Skeletal muscle satellite cell (primary cell): ENCODE measurements around the gene ITM2B.

Experiments
- H3K27me3 ChIP-seq: 2 replicates; pipeline ENCODE4 v1.7.0; 2013; ENCODE audit warnings: low read length; ENCODE audit not compliant: control insufficient read depth, insufficient read depth
- H3K36me3 ChIP-seq: 2 replicates; pipeline ENCODE4 v1.7.0; 2013; ENCODE audit warnings: mild to moderate bottlenecking, control low read depth, low read length; ENCODE audit not compliant: insufficient read depth
- H3K4me1 ChIP-seq: 2 replicates; pipeline ENCODE4 v1.7.0; 2013; ENCODE audit warnings: low read length; ENCODE audit not compliant: control insufficient read depth, insufficient read depth
- H3K4me2 ChIP-seq: 2 replicates; pipeline ENCODE4 v1.7.0; 2013; ENCODE audit warnings: mild to moderate bottlenecking, low read length
- H3K4me3 ChIP-seq: 2 replicates; pipeline ENCODE4 v1.7.0; 2013; ENCODE audit warnings: low read length
- H3K9ac ChIP-seq: 2 replicates; pipeline ENCODE4 v1.7.0; 2013; ENCODE audit warnings: mild to moderate bottlenecking, low read depth, low read length, moderate library complexity
- H3K9me3 ChIP-seq: replicated peaks from 2 replicates; pipeline ENCODE4 v1.7.0; 2013; ENCODE audit warnings: mild to moderate bottlenecking, control low read depth, low read length

The ITM2B gene

GRCh38 chr13:48317511-48318376 lies 84.7 kb downstream of the ITM2B start:
- H3K27me3 ChIP-seq, result no peaks in the 10 kb centered on the region
- no peaks in the 10 kb centered on the region for H3K9me3 ChIP-seq
- H3K4me1 ChIP-seq, result no peaks in the 10 kb centered on the region
- peaks cover 35% of the 10 kb centered on the region for H3K36me3 ChIP-seq
- no peak overlapping the region for H3K9ac ChIP-seq
- H3K4me3 ChIP-seq, result no peak overlapping the region
- no peak overlapping the region for H3K4me2 ChIP-seq

- H3K4me2 ChIP-seq, result no peak overlapping the region
- H3K9me3 ChIP-seq, result no peaks in the 10 kb centered on the region
- no peak overlapping the region for H3K4me3 ChIP-seq
- no peak overlapping the region for H3K9ac ChIP-seq
- H3K36me3 ChIP-seq, result peaks cover 35% of the 10 kb centered on the region
- no peaks in the 10 kb centered on the region for H3K27me3 ChIP-seq
- no peaks in the 10 kb centered on the region for H3K4me1 ChIP-seq
Measured at GRCh38 chr13:48318377-48318811, 85.4 kb downstream of the ITM2B start.

- no peak overlapping the region for H3K9ac ChIP-seq
- H3K36me3 ChIP-seq, result peaks cover 35% of the 10 kb centered on the region
- no peak overlapping the region for H3K4me2 ChIP-seq
- no peaks in the 10 kb centered on the region for H3K27me3 ChIP-seq
- H3K9me3 ChIP-seq, result no peaks in the 10 kb centered on the region
- no peak overlapping the region for H3K4me3 ChIP-seq
- no peaks in the 10 kb centered on the region for H3K4me1 ChIP-seq
Measured at GRCh38 chr13:48318821-48319511, 86.0 kb downstream of the ITM2B start.
